Stimulated activated CD4-positive, alpha-beta T cell treated with anti-CD3 and anti-CD28 coated beads, Interleukin-15, amount 100 ng/mL, for 1 hour (primary cell): ENCODE results near the gene BCAS1.

Source experiments
- DNase-seq, 2 donors: peaks; one replicate each; pipeline ENCODE4 v3.0.0-alpha.2; 2020; ENCODE audit warnings: low read depth in 1 of 2, low spot score in 1 of 2

The BCAS1 gene

GRCh38 chr20:53966774-53967398 is 103.5 kb downstream of the BCAS1 start:
- DNase-seq, result no peak

DNA sequence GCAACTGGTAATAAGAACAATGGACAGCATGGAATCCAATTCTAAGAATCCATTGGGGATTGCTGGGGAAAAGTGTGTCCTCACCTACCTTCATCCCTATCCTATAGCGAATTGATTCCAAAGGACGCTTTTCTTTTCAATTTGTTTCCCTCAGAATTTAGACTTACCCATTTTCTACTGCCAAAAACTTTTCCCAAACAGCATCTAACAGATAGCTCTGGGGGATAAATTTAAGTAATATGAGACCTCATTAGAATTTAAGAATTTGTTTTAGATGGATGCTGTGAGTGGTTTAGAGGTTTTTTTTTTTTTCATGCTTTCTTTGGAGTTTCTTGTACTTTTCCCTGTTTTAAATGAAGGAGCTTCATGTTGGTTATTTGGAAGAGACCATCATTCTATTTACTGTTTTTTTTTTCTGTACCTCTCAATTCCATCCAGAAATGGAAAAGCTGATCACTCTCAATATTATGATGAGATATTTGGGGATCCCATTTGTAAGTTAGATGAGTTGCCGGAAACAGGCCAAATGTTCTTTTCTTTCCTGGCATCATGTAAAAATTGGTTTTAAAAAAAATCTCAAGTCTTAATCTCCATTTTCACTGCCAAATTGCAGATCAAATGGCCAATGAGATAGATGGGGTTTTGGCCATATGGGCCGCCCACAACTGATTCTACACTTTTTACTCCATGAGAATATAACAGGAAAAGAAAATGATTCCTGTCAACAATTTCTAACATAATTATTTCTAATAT is 105.7 kb downstream of the BCAS1 start:
- no peak for DNase-seq

GRCh38 chr20:53964067-53964466 is 106.3 kb downstream of the BCAS1 start:
- DNase-seq, result no peak

DNA sequence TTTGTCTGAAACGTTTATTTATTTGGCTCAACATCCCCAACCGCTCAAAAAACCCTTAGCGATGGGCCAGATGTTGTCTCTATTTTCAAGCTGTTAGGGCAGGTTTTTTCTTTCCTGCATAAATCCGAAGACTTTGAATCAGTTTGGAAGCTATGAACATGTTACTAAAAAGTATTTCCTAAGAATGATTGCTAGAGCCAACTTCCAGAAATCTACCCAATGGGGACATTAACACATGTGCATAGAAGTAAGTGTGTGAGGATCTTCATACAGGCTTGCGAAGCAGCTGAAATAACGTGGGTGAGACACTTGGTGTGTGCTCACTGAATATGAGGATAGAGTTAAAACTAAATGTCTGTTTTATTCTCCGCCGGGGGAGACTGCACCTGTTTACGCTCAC is 106.8 kb downstream of the BCAS1 start:
- no peak for DNase-seq

DNA sequence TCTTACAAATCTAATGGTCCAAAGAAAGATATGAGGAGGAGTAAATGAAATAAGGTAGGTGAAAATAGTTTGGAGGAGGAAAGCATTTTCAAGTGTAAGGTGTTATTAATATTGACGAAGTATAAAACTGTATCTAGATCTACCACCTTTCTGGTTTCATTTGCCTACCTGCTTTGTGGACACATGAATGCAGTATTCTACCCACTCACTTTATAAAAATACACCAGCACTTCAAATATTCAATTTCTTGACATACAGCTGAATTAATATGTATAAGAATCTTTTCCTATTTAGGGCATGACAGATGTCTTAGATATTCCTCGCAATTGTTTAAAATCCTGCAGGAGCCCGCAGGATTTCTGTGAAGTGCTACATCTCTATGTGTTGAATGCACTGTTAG is 108.0 kb downstream of the BCAS1 start:
- DNase-seq, result no peak

DNA sequence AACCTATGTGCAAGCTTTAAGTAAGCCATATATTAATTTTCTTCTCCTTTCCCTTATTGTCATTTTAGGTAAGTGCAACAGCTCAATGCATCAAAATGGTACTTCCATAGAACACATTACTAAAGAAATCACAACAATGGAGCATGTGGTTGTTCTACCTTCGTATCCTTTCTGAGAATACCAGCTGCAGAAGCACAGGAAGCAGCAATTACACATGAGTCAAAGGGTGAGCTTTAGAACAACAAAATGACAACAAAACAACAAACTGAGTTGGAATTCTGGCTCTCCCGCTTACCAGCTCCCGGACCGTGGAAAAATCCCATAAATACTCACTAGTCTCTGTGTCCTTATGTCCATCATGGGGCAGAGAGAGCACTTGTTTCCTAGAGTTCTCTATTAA is 108.9 kb downstream of the BCAS1 start:
- DNase-seq, result no peak

GRCh38 chr20:53960579-53961272 is 109.7 kb downstream of the BCAS1 start:
- DNase-seq, result no peak

- no peak for DNase-seq
Measured at GRCh38 chr20:53959911-53960578, 110.3 kb downstream of the BCAS1 start.

DNA sequence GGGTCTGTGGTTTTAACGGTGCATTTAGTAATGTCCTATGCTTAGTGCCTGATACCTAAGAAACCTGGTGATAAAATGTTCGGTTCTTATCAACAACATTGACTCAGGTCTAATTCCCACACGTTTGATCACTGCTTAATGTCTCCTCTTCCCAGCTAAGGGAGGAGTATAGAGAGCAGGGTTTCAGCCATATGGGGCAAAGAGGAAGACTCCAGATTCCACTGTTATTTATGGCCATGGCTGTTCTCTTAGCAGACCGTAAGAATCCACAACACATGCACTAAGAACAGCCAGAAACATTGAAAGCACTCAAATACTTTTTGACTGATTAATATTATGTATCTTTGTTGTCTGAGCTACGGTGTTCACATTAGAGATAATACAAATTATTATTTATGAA is 112.1 kb downstream of the BCAS1 start:
- DNase-seq, result no peak

GRCh38 chr20:53957451-53958172 is 112.8 kb downstream of the BCAS1 start:
- DNase-seq, result no peak

DNA sequence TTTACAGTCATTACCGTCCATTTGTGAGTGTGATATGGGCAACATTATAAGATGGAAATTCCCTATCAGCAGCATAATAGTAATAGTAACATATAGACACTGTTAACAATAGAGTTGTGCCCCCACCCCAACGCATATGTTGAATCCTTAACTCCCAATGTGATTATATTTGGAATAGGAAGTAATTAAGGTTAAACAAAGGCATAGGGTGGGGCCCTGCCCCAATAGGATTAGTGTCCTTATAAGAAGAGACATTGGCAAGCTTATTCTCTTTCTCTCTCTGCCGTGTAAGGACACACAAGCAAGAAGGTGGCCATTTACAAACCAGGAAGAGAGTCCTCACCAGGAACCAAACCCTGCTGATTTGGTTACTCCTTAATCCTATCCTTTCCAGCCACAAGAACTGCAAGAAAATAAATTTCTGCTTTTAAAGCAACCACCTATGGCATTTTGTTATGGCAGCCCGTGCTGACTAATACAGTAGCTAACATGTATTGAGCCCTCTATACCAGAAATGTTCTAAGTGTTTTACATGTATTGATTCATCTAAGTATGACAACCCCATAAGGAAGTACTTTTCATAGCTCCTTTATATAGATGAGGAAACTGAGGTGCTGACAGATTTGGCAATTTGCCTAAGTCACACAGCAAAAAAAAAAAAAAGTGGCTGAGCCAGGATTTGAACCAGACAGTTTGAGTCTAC is 114.2 kb downstream of the BCAS1 start:
- DNase-seq, result no peak

- DNase-seq, result no peak
Measured at GRCh38 chr20:53954723-53955658, 115.4 kb downstream of the BCAS1 start.

DNA sequence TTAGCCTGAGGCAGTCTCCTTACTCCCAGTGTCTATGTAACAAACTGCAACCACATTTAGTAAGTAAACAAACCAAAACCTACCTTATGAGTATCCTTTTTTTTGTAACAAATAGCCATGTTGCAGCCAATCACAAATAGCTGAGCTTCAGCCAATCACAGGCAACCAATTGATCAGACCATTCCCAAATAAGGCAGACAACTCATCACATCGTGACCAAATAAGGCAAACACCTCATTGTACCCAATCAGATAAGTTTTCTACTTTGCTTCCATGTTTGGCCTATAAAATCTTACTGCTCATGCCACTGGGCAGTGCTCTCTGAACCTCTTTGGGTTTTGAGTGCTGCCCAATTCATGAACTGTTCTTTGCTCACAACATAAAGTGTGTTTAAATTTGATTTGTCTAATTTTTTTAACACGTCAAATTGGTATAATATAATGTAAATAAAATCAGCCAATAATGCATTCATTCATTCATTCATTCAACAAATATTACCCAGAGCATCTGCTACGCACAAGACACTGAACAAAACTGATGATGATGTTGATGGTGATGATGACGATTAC is 117.8 kb downstream of the BCAS1 start:
- no peak for DNase-seq

DNA sequence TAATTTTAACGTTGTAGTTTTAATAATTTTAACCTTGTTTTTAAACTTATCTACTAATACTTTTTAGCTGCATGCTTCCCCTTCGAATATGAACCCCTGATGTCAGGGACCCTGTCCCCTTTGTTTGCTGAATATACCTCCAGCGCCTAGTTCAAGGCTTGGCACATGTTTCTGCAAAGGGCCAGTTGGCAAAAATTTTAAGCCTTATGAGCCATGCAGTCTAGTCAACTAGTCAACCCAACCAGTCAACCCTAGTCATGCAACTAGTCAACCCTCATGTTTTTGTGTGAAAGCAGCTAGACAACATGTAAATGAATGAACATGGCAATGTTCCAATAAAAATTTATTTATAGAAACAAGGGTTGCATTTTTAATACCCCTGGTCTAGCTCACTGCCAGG is 119.8 kb downstream of the BCAS1 start:
- no peak for DNase-seq

DNA sequence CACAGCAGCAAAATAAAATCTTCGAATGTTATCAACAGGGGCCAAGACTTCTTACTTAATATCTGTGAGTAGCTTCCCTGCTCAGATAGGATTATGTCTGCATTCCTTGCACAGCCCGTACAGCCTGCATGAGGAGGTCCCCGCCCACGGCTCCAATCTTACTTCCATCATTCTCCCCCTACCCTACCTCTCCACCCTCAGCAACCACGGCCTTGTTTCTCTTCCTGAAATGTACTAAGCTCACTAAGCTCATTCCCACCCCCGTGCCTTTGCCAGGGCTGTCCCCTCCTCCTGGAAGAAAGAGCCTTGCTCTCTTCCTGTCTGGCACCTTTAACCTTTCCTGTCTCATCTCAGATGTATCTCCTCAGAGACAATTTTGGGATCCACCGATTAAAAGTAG is 120.4 kb downstream of the BCAS1 start:
- no peak for DNase-seq

DNA sequence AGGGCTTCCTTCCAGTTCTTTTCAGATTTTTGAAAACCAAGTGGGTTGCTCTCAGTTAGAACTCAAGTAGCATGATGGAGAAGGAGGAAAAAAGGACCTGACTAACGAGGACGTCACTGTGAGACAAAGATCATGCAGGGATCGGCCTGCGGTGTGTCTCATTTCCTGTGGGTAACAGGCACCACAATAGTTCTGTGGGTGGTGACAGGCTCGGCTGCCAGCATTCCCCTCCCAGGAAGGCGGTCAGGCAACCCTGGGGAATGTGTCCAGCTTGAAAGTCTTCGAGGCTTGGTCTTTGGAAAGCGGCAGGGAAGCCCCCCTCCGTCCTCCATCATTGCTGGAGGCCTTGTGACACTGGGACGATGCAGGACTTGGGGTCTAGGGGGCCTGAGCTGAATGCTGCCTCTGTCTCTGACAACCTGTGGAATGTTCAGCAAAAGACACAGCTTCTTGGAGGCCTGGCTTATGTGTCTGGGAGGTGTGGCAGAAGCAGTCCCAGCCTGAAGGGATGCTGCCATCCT is 121.0 kb downstream of the BCAS1 start:
- DNase-seq, result peak; percentile 37 to 41

DNA sequence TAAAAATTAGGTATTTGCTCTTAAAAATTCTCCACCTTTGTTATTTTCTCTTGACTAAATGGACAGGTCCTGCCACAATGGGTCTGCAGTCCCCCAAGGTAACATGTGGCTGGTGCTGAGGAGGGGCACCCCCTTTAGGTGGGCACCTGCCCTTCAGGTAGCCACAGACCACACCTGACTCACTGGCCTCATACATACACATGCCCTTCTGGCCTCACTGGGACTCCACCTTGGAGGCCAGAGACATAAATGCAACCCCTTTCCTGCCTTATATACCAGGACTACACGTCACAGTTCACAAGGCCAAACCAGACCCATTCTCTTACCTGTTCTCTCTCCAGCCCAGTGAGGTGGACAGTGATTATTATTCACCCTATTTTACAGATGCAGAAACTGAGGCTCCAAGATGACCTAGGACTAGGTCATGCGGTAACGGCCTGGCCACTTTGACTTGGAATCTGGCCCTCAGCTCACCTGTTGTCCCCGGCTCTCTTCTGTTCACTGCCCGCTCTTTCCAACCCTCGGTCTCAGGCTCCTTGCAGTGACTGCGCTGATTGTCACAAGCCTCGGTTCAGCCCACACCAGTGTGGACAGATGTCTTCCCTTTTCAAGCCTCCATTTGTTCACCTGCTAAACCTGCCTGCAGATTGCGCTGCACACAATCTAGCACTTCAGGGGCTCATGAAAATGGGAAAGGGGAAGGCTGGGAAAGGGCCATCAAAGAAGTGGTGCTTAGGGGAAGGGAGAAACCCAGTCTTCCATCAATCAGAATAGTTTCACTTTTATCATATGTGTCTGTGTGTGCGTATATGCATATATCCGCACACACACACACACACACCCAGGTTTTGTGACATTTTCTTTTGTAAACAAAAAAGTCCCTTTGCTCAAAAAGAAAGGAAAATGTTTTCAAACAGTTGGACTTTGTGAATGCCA is 121.7 kb downstream of the BCAS1 start:
- DNase-seq, result no peak
